Esophagus muscularis mucosa (tissue), 3 donors: ENCODE results near the gene MAX.

ENCODE experiments used
- CTCF ChIP-seq, 3 experiments: fragments of 200-600 bp in 2 of 3; fragments of 450-650 bp in 1 of 3; sonication (generic) in 2 of 3; IDR thresholded peaks; one replicate each; pipeline ENCODE4 v1.5.1; 2017 to 2019; ENCODE audit warnings: antibody characterized with exemption in 3 of 3, mild to moderate bottlenecking in 2 of 3, moderate library complexity in 1 of 3
- POLR2A ChIP-seq: fragments of 450-650 bp; IDR thresholded peaks from one replicate; pipeline ENCODE4 v1.6.1; 2017; ENCODE audit warnings: antibody characterized with exemption, moderate library complexity, mild to moderate bottlenecking, low read depth
- POLR2AphosphoS5 ChIP-seq, 2 donors: sonication (generic); formaldehyde crosslinking; IDR thresholded peaks; one replicate each; pipeline ENCODE4 v1.6.1; 2017; ENCODE audit warnings: antibody characterized with exemption in 2 of 2

- TF ChIP-seq CTCF (IDR thresholded peaks at IDR 0.05) = no peak
- no peak for TF ChIP-seq POLR2A
- TF ChIP-seq POLR2AphosphoS5 (IDR thresholded peaks at IDR 0.05) = no peak
Measured at GRCh38 chr14:65053466-65053865, 48.9 kb downstream of the MAX start.
